IMR-90 (cell line): ENCODE results near the gene RBFOX1. TPM values are rescaled to one million over a fixed set of nuclear protein-coding genes. Genes with fewer than 3 reads are reported as not detected.

Experiments used
- ATAC-seq: fragments of 200-7000 bp; cut with Tn5 transposase; 2 replicates; pipeline ENCODE4 v1.9.1; 2020; ENCODE audit warnings: low read depth, mild to moderate bottlenecking, moderate library complexity
- BruUV-seq: library from RNA; stranded (reverse); fragments of 400-500 nt; replicated peaks from 2 replicates; lab custom pipeline; 2021; lab: Mats Ljungman, UMichigan
- CTCF ChIA-PET: fragments of 300-600 bp; formaldehyde crosslinking; extraction: SDS; loops from one replicate; lab custom pipeline; 2021; ENCODE audit warnings: antibody characterized with exemption; lab: Yijun Ruan, JAX
- POLR2A ChIA-PET: fragments of 300-600 bp; sonication (Branson Sonifier 250); formaldehyde crosslinking; loops from one replicate; lab custom pipeline; 2022; ENCODE audit warnings: antibody characterized with exemption; ENCODE audit not compliant: unreplicated experiment; lab: Charles Lee
- DNase-seq: peaks from one replicate; pipeline ENCODE4 v3.0.0; 2013
- H2AFZ ChIP-seq: replicated peaks from 2 replicates; pipeline ENCODE3; 2013; ENCODE audit warnings: low read length, mild to moderate bottlenecking; ENCODE audit not compliant: poor library complexity
- H2AK5ac ChIP-seq: 2 replicates; pipeline ENCODE4 v1.6.1; 2013; ENCODE audit warnings: low read depth, low read length, inconsistent platforms
- H2AK9ac ChIP-seq: replicated peaks from 2 replicates; pipeline ENCODE3; 2013; ENCODE audit warnings: mild to moderate bottlenecking, low read depth, low read length, moderate library complexity; ENCODE audit not compliant: poor library complexity
- H2BK120ac ChIP-seq: 2 replicates; pipeline ENCODE4 v1.6.1; 2013; ENCODE audit warnings: low read depth, low read length, inconsistent platforms
- H2BK15ac ChIP-seq: 3 replicates; pipeline ENCODE4 v1.6.1; 2013; ENCODE audit warnings: low read depth, low read length, inconsistent platforms
- H2BK20ac ChIP-seq: 2 replicates; pipeline ENCODE4 v1.6.1; 2013; ENCODE audit warnings: low read depth, mild to moderate bottlenecking, inconsistent platforms, low read length, moderate library complexity
- H2BK5ac ChIP-seq: 2 replicates; pipeline ENCODE4 v1.6.1; 2013; ENCODE audit warnings: mild to moderate bottlenecking, low read depth, low read length, inconsistent platforms; ENCODE audit not compliant: poor library complexity, severe bottlenecking
- H3K14ac ChIP-seq: replicated peaks from 2 replicates; pipeline ENCODE4 v1.6.1; 2013; ENCODE audit warnings: low read depth, low read length, inconsistent platforms
- H3K18ac ChIP-seq: 2 replicates; pipeline ENCODE4 v1.6.1; 2013; ENCODE audit warnings: low read depth, low read length, control low read depth
- H3K23ac ChIP-seq: 2 replicates; pipeline ENCODE4 v1.6.1; 2013; ENCODE audit warnings: low read depth, low read length, inconsistent platforms
- H3K27ac ChIP-seq: 2 replicates; pipeline ENCODE4 v1.5.1; 2013; ENCODE audit warnings: mild to moderate bottlenecking, control low read depth, low read length; ENCODE audit not compliant: insufficient read depth
- H3K27me3 ChIP-seq: 2 replicates; pipeline ENCODE4 v1.6.1; 2013; ENCODE audit warnings: low read length; ENCODE audit not compliant: control insufficient read depth, insufficient read depth
- H3K36me3 ChIP-seq: 2 replicates; pipeline ENCODE4 v1.6.1; 2013; ENCODE audit warnings: low read length, mixed read lengths; ENCODE audit not compliant: control insufficient read depth, insufficient read depth
- H3K4ac ChIP-seq: 2 replicates; pipeline ENCODE4 v1.6.1; 2013; ENCODE audit warnings: low read depth, low read length, inconsistent platforms
- H3K4me1 ChIP-seq: 2 replicates; pipeline ENCODE4 v1.6.1; 2013; ENCODE audit warnings: low read length, mixed read lengths; ENCODE audit not compliant: control insufficient read depth, insufficient read depth
- H3K4me2 ChIP-seq: 2 replicates; pipeline ENCODE4 v1.6.1; 2013; ENCODE audit warnings: low read depth, mild to moderate bottlenecking, control low read depth, low read length, moderate library complexity
- H3K4me3 ChIP-seq: 2 replicates; pipeline ENCODE4 v1.5.1; 2013; ENCODE audit warnings: low read depth, mild to moderate bottlenecking, control low read depth, low read length, moderate library complexity; ENCODE audit not compliant: insufficient read depth
- H3K56ac ChIP-seq: 2 replicates; pipeline ENCODE4 v1.6.1; 2013; ENCODE audit warnings: low read length, inconsistent platforms; ENCODE audit not compliant: insufficient read depth; ENCODE audit errors: extremely low read depth
- H3K79me1 ChIP-seq, 2 experiments: 2 replicates each; pipeline ENCODE4 v1.6.1; 2013; ENCODE audit warnings: low read length in 2 of 2, inconsistent platforms in 1 of 2, low read depth in 1 of 2
- H3K9ac ChIP-seq: 2 replicates; pipeline ENCODE4 v1.6.1; 2013; ENCODE audit warnings: low read depth, low read length, control low read depth
- H3K9me1 ChIP-seq: 2 replicates; pipeline ENCODE4 v1.6.1; 2013; ENCODE audit warnings: low read length, inconsistent platforms; ENCODE audit not compliant: insufficient read depth
- H3K9me3 ChIP-seq: 2 replicates; pipeline ENCODE4 v1.6.1; 2013; ENCODE audit warnings: low read length; ENCODE audit not compliant: control insufficient read depth, insufficient read depth
- H4K20me1 ChIP-seq: 2 replicates; pipeline ENCODE4 v1.6.1; 2013; ENCODE audit warnings: low read length, inconsistent platforms; ENCODE audit not compliant: insufficient read depth
- H4K5ac ChIP-seq: 2 replicates; pipeline ENCODE4 v1.6.1; 2013; ENCODE audit warnings: mild to moderate bottlenecking, low read depth, low read length, control low read depth
- H4K8ac ChIP-seq, 2 experiments: 2 replicates each; pipeline ENCODE4 v1.6.1; 2013; ENCODE audit warnings: low read depth in 2 of 2, low read length in 2 of 2, control low read depth in 1 of 2, inconsistent platforms in 1 of 2
- H4K91ac ChIP-seq: 2 replicates; pipeline ENCODE4 v1.6.1; 2013; ENCODE audit warnings: low read depth, low read length, inconsistent platforms; ENCODE audit not compliant: insufficient read depth
- CEBPB ChIP-seq: IDR thresholded peaks from 2 replicates; pipeline ENCODE4 v1.6.1; 2012; ENCODE audit warnings: low read depth, low read length, improper control_type of control experiment
- POLR2A ChIP-seq: IDR thresholded peaks from 2 replicates; pipeline ENCODE4 v1.6.1; 2012; ENCODE audit warnings: mild to moderate bottlenecking, low read depth, low read length
- RCOR1 ChIP-seq: IDR thresholded peaks from 2 replicates; pipeline ENCODE4 v1.6.1; 2012; ENCODE audit warnings: mild to moderate bottlenecking, low read length, improper control_type of control experiment; ENCODE audit not compliant: insufficient replicate concordance
- RFX5 ChIP-seq: IDR thresholded peaks from 2 replicates; pipeline ENCODE4 v1.8.0; 2012; ENCODE audit warnings: low read depth, mild to moderate bottlenecking, low read length, moderate library complexity
- WGBS, 2 experiments: methylation state at CpG; one replicate each; pipeline versions ENCODE4 v1.1.5 to v1.1.7; 2013; ENCODE audit warnings: missing lambda C conversion rate in 2 of 2; ENCODE audit not compliant: insufficient read length in 1 of 2; ENCODE audit errors: extremely low coverage in 2 of 2; 5-methylcytosine and 5-hydroxymethylcytosine counted together
- dilution Hi-C: fragments of 300-500 bp; cut with HindIII; formaldehyde crosslinking; loops from one replicate; pipeline ENCODE4 v1.14.3; 2018; ENCODE audit warnings: low sequenced_read_pairs; ENCODE audit not compliant: unreplicated experiment
- in situ Hi-C: fragments of 300-500 bp; cut with MboI; formaldehyde crosslinking; loops from 3 replicates; pipeline ENCODE4 v1.14.3; 2019; ENCODE audit warnings: low sequenced_read_pairs, inconsistent platforms, mixed read lengths
- intact Hi-C: fragments of 100-400 bp; cut with micrococcal nuclease; formaldehyde crosslinking; loops from 2 replicates; pipeline ENCODE4 v1.10.0; 2022
- polyA plus RNA-seq, 3 experiments: library from polyadenylated mRNA; depleted of rRNA; stranded (reverse); fragments of >200 nt; gene quantifications; 2 replicates each; pipeline ENCODE4 v1.2.3, GENCODE V29; 2012; ENCODE audit warnings: low replicate concordance in 1 of 3
- total RNA-seq: library from RNA; depleted of rRNA; stranded (reverse); fragments of >200 nt; gene quantifications from 2 replicates; pipeline ENCODE4 v1.2.3, GENCODE V29; 2012

Gene RBFOX1
- total and polyA plus RNA-seq, 2 of the 4 experiments (the other 2 are of a cell fraction): not detected

DNA sequence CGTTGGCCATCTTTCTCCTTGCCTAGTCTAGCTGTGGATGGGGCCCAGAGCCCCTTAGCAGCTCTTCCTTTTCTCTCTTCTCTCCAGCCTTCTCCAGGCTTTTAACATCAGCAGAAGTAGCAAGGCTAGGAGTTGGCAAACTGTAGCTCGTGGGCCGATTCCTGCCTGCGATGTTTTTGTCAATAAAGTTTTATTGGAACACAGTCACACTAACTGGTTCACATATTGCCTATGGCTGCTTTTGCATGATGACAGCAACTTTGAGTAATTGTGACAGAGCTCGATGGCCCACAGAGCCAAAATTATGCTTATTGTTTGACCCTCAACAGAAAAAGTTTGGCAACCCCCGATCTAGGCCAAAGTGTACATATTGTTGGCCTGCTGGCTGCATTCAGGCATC is 199.9 kb downstream of the RBFOX1 start:
- Histone ChIP-seq H2AK9ac (no peak overlapping the region), H3K4me3 (no peak overlapping the region), H3K36me3 (no peaks in the 10 kb centered on the region), H3K9ac (no peak overlapping the region), H3K9me3 (peaks cover 27% of the 10 kb centered on the region), H4K20me1 (no peaks in the 10 kb centered on the region), H3K4me2 (no peak overlapping the region), H3K79me1 (no peaks in the 10 kb centered on the region), H3K4me1 (no peaks in the 10 kb centered on the region), H4K5ac (no peak overlapping the region), H3K27ac (no peak overlapping the region), H2BK15ac (no peak overlapping the region), H3K27me3 (no peaks in the 10 kb centered on the region), H2AK5ac (no peak overlapping the region), H3K14ac (no peak overlapping the region), H3K56ac (no peak overlapping the region), H4K91ac (no peak overlapping the region), H3K23ac (no peak overlapping the region), H2BK20ac (no peak overlapping the region), H3K18ac (no peak overlapping the region), H3K4ac (no peak overlapping the region), H2BK5ac (no peak overlapping the region), H3K9me1 (no peaks in the 10 kb centered on the region), H4K8ac (no peak overlapping the region), H2BK120ac (no peak overlapping the region), H2AFZ (no peak overlapping the region)
- WGBS, 2 experiments: 25% methylated on average over 1 of the region's 6 CpGs; no CpG with 5 or more reads in 1 of the 2 experiments
- in situ Hi-C loops: no loop called here
- intact Hi-C loops: no loop called here
- TF ChIP-seq CEBPB (no peak), POLR2A (no peak), RFX5 (no peak), RCOR1 (no peak)
- ChIA-PET CTCF (no interaction called here), POLR2A (no interaction called here)
- ATAC-seq: no peak
- no peak for DNase-seq
- BruUV-seq: no TSS peak
- dilution Hi-C loops: no loop called here
